HL-60 (cell line): ENCODE results near the gene FCGBP.
A peak's percentile ranks its signal among the peaks of the same experiment; 100 is the strongest.

ENCODE experiments used
- DNase-seq, 2 experiments: peaks; one replicate each; pipeline ENCODE4 v3.0.0-alpha.2; 2010 to 2020; ENCODE audit warnings: low read depth in 1 of 2, low spot score in 1 of 2
- H3K27ac ChIP-seq: fragments of 250-450 bp; sonication (Bioruptor Pico); replicated peaks from 2 replicates; pipeline ENCODE4 v1.5.1; 2020; ENCODE audit warnings: mild to moderate bottlenecking, moderate library complexity
- H3K27me3 ChIP-seq: fragments of 250-450 bp; sonication (Bioruptor Pico); 2 replicates; pipeline ENCODE4 v1.5.1; 2021; ENCODE audit warnings: mild to moderate bottlenecking, moderate library complexity; ENCODE audit not compliant: insufficient read depth, poor library complexity, severe bottlenecking
- H3K4me3 ChIP-seq: replicated peaks from 2 replicates; pipeline ENCODE4 v1.5.1; 2011; ENCODE audit warnings: mild to moderate bottlenecking, control low read depth, low read length; ENCODE audit not compliant: insufficient read depth
- CTCF ChIP-seq: IDR thresholded peaks from one replicate; pipeline ENCODE4 v1.5.1; 2011; ENCODE audit warnings: low read length, control low read depth, inconsistent platforms; ENCODE audit not compliant: insufficient read depth
- GABPA ChIP-seq: IDR thresholded peaks from 2 replicates; pipeline ENCODE4 v1.6.1; 2012; ENCODE audit warnings: low read depth
- POLR2AphosphoS5 ChIP-seq: IDR thresholded peaks from 2 replicates; pipeline ENCODE4 v1.6.1; 2012; ENCODE audit warnings: low read depth
- REST ChIP-seq: IDR thresholded peaks from 2 replicates; pipeline ENCODE4 v1.6.1; 2012; ENCODE audit warnings: low read depth; ENCODE audit not compliant: insufficient replicate concordance
- SPI1 ChIP-seq: IDR thresholded peaks from 2 replicates; pipeline ENCODE4 v1.6.1; 2012; ENCODE audit warnings: low read depth, mild to moderate bottlenecking, borderline replicate concordance

FCGBP gene

GRCh38 chr19:39916851-39917396, 17.5 kb downstream of the FCGBP start:
- TF ChIP-seq REST: peak; percentile 93
- no peak for TF ChIP-seq POLR2AphosphoS5
- Histone ChIP-seq H3K27me3 (no peaks in the 10 kb centered on the region), H3K27ac (no peak overlapping the region), H3K4me3 (no peak overlapping the region)
- peak in 1 of 2 experiments; percentile 31 for DNase-seq

- TF ChIP-seq CTCF (no peak), POLR2AphosphoS5 (no peak), REST (no peak), SPI1 (no peak), GABPA (no peak)
- Histone ChIP-seq H3K4me3 (no peak overlapping the region), H3K27me3 (no peaks in the 10 kb centered on the region), H3K27ac (no peak overlapping the region)
- DNase-seq: no peak
These were observed 18.2 kb downstream of the FCGBP start for GRCh38 chr19:39916236-39916635.

- Histone ChIP-seq H3K27me3 (no peaks in the 10 kb centered on the region), H3K27ac (no peak overlapping the region), H3K4me3 (no peak overlapping the region)
- DNase-seq: no peak
- TF ChIP-seq CTCF (no peak), SPI1 (no peak), REST (no peak), GABPA (no peak), POLR2AphosphoS5 (no peak)
These were observed 18.6 kb downstream of the FCGBP start for GRCh38 chr19:39915848-39916215.
